ENCODE measurements around the gene TEX13C.
"Not testable (repeated sequence)": the region's sequence is repeated elsewhere in the genome, so short reads cannot be mapped to it uniquely, and the experiment has no call there.

The TEX13C gene

DNA sequence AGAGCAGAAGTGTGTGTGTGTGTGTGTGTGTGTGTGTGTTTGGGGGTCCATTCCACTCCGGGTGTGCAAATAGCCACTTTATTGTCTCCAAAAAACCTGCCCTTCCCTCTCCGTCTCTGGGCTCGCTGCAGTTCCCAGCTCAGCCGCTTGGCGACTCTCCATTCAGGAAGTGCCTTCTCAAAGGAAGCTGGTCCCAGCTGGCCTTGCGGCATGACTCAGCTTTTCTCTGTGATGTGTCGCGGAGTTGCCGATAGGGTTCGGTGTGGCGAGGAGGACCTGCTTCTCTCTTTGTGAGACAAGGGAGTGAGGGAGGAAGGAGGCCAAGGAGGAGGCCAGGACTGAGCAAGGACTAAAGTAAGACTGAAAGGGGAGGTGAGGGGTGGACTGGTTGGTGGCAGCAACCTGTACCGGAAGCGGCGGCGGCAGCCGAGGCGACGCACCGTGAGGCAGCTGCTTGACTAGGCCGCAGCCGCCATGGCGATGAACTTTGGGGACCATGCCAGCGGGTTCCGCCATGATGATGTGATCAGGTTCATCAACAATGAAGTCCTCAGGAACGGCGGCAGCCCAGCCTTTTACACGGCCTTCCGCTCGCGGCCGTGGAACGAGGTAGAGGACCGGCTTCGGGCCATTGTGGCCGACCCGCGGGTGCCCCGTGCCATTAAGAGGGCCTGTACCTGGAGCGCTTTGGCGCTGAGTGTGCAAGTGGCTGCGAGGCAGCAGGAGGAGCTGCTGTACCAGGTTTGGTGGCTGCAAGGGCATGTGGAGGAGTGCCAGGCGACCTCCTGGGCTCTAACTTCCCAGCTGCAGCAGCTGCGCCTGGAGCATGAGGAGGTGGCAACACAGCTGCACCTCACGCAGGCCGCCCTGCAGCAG is at the start of gene TEX13C:
TSS of gene TEX13C (plus strand) at position 226 of the 876 bp plus-strand sequence. CDS start at position 475, 249 bp downstream.
- no peak for DNase-seq (ENCODE audit: low read depth, low spot score)

DNA sequence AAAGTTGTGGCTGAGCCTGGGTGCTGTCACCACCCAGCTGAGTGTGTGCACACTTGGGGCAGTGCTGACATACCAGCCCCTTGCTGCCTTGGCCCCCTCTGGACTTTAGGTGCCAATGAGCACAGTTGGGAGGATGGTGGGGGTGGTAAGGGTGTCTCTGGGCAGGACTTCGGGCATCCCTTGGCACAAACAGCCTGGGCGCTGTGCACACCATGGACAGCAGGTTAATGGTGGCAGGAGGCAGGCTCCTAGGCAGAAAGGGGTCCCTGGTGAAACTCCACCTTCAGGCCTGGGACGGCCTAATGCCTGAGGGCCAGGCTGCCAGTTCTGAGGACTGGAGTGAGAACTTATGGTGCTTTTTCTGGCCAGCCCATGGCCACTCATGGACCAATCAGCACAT is 32.4 kb upstream of the TEX13C start:
- DNase-seq (ENCODE audit: low read depth, low spot score), result no peak

DNA sequence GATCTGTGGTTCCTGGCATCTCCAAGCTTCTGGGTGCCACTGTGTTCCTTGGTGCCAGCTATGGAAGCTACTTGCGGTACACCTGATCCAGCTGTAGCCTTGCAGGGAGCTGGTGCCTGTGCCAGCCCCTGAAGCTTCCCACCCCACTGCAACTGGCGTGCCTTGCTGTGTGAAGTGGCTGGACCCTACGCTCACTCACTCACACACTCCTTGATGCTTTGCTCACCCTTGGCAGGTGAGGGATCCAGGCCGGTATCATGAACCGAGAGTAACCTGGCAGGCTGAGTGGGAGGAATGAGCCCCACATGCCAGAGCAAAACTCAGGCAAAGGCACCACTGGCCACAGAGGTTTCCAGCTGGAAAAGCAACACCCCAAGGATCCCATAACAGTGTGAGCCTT is 31.3 kb upstream of the TEX13C start:
- no peak for DNase-seq (ENCODE audit: low read depth, low spot score)

DNA sequence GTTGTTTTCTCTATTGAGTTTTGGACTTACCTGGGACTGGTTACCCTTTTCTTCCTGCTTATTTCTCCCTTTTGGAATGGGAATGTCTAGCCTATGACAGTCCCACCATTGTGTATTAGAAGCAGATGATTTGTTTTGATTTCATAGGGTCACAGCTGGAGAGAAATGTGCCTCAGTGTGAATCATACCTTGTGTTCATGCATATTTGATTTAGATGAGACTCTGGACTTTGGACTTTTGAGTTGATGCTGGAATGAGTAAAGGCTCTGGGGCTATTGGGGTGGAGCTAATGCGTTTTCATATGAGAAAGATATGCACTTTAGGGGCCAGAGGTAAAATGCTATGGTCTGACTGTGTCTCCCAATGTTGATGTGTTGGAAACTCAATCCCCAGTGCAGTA is 30.5 kb upstream of the TEX13C start:
- DNase-seq (ENCODE audit: low read depth, low spot score), result no peak

DNA sequence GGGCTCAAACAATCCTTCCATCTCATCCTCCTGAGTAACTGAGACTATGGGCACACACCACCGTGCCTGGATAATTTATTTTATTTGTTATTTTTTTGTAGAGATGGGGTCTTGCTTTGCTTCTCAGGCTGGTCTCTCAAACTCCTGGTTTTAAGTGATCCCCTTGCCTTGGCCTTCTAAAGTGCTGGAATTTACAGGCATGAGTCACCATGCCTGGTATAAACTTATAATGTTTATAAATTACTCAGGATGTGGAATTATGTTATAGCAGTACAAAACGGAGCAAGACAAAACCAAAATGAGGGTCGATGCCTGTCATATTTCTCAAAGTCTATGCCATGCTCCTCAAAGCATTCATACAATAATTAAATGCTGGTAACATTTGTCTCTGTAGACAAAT is 29.8 kb upstream of the TEX13C start:
- DNase-seq (ENCODE audit: low read depth, low spot score), result no peak

DNA sequence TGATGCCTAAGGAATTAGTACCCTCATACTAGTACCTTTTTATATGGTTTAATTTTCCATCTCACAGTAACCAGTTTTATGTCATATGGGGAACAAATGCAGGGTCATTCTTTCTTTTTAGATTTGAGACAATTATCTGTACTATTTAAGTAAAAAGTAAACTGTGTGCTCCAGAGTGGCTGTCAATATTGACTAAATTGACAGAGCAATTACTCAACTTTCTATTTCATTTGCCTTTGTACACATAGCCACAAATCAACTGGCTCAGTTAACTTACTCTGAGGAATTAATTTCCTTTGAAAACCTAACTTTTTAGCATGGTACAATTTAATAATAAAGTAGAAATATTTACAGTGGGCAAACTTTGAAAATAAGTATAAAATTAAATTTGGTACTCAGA is 28.5 kb upstream of the TEX13C start:
- no peak for DNase-seq (ENCODE audit: low read depth, low spot score)

DNA sequence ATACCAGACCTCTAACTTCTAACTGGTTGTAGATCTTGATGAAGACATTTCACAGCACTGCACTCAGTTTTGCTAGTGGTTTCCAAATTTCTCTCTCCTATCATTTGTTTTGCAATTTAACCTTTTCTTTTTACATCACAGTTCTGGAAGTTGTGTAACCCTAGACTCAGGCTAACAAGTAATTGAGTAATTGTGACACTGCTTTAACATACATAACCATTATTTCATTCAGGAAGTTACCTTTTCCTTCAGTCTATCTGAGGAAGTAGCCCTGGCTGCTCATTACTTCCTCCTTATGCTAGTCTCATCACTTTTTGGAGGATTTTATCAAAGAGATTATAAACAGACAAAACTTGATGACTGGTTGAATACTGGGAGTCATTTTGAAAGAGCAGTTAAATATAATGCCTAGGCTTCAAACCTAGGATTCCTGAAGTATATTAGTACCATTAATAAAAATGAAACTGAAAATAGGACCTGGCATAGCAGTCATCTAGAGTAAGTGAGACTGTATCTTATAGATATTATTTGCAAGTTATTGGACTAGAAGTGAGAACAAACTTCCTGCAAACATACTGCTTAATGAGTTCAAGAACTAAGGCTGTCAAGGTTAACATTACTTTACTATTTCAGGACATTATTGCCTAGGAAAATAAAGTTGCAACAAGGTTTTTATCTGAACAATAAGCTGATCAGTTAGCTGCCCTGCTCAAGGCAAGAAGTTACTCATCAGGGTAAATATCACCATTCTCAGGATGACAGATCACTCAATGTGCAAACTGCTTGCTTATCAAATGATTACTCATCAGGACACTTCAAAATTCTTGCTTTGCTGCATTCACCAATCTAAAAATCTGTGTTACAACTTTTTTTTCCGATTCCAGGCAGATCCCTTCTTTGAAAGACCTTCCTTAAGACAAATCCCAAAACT is 25.6 kb upstream of the TEX13C start:
- no peak for DNase-seq (ENCODE audit: low read depth, low spot score)

DNA sequence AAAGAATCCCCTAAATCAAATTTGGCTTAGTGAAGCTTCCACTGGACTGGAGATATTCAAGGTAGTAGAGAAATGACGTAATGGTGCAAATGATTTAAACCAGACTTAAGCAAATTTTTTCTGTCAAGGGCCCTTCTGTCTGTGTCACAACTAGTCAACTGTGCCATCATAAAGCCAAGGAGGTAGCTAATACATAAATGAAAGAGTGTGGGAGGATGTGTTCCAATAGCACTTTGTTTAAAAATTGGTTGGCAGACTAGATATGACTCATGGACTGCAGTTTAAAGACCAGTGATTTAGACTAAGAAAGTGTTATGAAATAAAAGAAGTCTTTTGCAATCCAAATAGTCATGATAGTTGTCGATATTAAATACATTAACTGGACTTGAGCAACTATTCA is 24.3 kb upstream of the TEX13C start:
- DNase-seq (ENCODE audit: low read depth, low spot score), result no peak

DNA sequence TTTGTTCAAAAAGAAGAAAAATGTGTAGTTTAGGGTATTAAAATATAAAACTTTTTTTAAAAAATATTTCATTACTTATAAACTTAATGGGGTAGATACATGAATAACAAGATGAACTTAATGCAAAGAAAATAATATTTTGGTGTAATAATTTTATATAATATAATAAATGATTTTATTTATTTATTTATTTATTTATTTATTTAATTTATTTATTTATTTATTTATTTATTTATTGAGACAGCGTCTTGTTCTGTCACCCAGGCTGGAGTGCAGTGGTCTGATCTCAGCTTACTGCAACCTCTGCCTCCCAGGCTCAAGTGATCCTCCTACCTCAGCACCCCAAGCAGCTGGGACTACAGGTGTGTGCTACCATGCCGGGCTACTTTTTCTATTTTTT is 20.8 kb upstream of the TEX13C start:
- no peak for DNase-seq (ENCODE audit: low read depth, low spot score)

DNA sequence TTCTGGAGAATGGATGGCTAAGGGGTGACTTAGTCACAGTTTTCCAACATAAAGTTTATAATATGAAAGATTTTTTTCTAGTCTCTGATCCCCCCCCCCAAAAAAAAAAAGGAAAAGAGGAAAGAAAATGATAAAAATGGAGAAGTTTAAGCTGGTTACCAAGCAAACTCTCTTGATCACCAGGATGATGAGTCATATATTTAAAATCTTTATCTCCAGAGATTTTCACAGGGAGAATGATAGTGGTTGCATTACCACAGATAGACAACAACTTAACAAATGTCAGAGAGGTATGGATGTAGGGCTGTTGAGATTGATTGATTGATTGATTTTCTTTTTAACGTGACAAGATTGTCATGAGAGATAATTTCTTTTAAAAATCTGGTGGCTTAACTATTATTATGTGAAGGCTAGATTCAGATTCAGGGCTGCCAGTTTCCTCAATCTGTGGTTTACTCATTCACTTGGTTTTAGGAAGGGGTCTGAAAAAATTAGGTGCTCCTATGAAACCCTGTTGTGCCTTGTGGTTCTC is 13.3 kb upstream of the TEX13C start:
- no peak for DNase-seq (ENCODE audit: low read depth, low spot score)

DNA sequence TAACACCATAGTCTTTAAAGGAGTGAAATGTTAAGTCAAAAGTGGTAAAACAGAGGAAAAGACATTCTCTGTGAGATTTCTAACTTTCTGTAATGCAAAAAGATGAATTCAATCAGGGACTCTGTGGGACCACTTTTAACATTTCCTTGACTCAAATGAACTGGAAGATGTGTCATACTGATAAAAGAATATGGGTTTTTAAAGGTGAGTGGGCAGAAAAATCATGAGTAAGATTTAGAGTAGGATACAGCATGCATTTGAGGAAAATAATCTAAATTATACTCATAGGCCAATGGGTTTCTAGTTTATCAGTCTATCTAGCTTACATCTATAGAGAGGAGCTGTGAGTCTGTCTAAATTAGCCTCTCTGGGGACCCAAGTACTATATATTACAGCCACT is 11.0 kb upstream of the TEX13C start:
- no peak for DNase-seq (ENCODE audit: low read depth, low spot score)

DNA sequence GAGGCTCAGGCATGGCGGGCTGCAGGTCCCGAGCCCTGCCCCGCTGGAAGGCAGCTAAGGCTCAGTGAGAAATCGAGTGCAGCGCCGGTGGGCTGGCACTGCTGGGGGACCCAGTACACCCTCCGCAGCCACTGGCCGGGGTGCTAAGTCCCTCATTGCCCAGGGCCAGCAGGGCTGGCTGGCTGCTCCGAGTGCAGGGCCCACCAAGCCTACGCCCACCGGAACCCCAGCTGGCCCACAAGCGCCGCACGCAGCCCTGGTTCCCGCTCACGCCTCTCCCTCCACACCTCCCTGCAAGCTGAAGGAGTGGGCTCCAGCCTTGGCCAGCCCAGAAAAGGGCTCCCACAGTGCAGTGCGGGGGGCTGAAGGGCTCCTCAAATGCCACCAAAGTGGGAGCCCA is 505 bp upstream of the TEX13C start:
- not testable (repeated sequence) for DNase-seq (ENCODE audit: low read depth, low spot score)

DNA sequence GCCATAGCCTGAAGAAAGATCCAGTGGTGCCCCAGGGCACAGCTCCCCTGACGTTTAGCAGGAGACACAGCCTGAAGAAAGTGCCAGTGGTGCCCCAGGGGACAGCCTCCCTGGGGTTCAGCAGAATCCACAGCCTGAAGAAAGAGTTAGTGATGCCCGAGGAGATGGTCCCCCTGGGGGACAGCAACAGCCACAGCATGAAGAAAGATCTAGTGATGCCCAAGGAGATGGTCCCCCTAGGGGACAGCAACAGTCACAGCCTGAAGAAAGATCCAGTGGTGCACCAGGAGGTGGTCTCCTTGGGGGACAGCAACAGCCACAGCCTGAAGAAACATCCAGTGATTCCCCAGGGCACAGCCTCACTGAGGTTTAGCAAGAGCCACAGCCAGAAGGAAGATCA is 2.8 kb downstream of the TEX13C start:
- DNase-seq (ENCODE audit: low read depth, low spot score), result no peak

DNA sequence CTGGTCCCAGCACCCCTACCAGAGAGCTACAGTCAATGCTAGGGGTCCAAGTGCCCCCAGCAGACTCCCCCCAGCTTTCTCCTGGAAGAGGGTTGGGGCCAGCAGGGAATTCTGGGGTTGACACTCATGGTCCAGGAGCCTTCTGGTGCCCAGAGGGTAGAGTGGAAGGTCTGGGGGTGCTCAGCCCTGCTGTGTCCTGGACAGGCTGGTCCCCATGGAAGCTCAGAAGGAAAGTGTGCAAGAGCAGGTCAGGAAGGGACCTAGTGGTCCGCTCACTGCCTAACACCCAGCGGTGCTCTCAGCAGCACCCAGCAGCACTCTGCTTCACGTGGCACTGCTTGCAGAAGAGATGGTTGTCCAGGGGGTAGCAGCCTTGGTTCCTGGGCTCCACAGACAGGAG is 6.9 kb downstream of the TEX13C start:
- no peak for DNase-seq (ENCODE audit: low read depth, low spot score)

DNA sequence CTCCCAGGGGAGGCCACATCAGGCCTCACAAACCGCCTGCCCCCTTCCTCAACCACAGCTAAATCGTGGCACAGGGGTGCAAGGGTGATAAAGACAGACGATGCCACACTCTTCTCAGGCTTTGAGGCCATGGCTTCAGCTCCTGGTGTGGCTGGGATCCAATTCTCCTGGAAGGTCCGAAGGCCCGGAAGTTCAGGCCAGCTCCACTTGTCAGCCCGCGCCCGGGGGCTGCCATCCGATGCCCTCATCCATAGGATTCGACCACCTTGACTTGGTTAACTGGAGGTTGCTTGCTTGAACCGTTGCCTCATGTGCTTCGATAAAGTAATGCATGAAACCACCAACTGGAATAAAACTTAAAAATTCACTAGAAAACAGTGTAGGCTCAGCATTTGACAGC is 8.2 kb downstream of the TEX13C start:
- no peak for DNase-seq (ENCODE audit: low read depth, low spot score)

DNA sequence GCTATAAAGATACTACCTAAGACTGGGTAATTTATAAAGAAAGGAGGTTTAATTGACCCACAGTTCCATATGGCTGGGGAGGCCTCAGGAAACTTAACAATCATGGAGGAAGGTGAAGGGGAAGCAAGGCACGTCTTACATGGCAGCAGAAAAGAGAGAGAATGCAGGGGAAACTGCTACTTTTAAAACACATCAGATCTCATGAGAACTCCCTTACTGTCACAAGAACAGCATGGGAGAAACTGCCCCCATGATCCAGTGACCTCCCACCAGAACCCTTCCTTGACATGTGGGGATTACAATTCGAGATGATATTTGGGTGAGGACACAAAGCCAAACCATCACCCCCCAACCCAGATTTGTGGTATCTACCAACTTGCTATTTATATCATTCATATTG is 13.9 kb downstream of the TEX13C start:
- DNase-seq (ENCODE audit: low read depth, low spot score), result no peak

DNA sequence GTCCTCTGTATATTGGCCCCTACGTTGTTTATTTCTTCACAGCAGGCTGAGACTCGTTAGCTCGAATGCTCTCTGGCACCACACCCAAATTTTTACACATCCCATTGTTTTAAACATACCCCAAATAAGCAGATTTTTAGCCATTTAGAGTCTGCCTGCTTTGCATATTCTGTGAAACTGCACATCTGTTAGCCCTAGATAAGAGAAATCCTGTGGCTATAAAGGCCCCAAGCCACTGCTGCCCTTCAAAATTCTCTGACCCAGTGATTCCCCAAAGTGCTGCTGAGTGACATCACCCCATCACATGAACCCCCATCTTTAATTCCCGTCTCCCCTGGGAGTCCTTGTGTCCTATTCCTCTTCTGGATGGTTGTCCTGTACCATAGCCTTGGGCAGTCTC is 20.8 kb downstream of the TEX13C start:
- DNase-seq (ENCODE audit: low read depth, low spot score), result no peak

DNA sequence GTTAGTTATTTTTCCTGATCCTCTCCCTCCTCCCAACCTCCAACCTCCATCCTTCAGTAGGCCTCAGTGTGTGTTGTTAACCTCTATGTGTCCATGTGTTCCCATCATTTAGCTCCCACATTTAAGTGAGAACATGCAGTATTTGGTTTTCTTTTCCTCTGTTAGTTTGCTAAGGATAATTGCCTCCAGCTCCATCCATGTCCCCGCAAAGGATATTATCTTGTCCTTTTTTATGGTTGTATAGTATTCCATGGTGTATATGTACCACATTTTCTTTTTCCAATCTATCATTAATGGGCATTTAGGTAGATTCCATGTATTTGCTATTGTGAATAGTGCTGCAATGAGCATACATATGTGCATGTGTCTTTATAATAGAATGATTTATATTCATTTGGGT is 54.5 kb downstream of the TEX13C start:
- no peak for DNase-seq (ENCODE audit: low read depth, low spot score)

Measured in activated naive CD8-positive, alpha-beta T cell treated with anti-CD3 and anti-CD28 coated beads, Interleukin-2, amount 50 U/mL, for 16 hours (primary cell).